Neutrophil (primary cell): Measurements from ENCODE around the gene GALE.
"Not testable (repeated sequence)": the region's sequence is repeated elsewhere in the genome, so short reads cannot be mapped to it uniquely, and the experiment has no call there.

Experiments
- H3K27ac ChIP-seq: fragments of 200-600 bp; sonication (generic); 2 replicates; pipeline ENCODE4 v1.5.1; 2016; ENCODE audit warnings: mild to moderate bottlenecking, moderate library complexity
- H3K27me3 ChIP-seq: fragments of 200-600 bp; sonication (generic); 2 replicates; pipeline ENCODE4 v1.6.0; 2016; ENCODE audit warnings: mild to moderate bottlenecking
- H3K36me3 ChIP-seq: fragments of 200-600 bp; sonication (generic); 2 replicates; pipeline ENCODE4 v1.5.1; 2017
- H3K4me1 ChIP-seq, 2 experiments: fragments of 200-600 bp in 1 of 2; sonication (generic) in 1 of 2; 1 replicate in 1 of 2; 2 replicates in 1 of 2; pipeline versions ENCODE4 v1.5.1 to v1.6.1; 2013 to 2016; ENCODE audit warnings: low read depth in 1 of 2, low read length in 1 of 2, mild to moderate bottlenecking in 1 of 2, moderate library complexity in 1 of 2; ENCODE audit not compliant: control insufficient read depth in 1 of 2, insufficient read depth in 1 of 2
- H3K4me3 ChIP-seq, 2 experiments: fragments of 200-600 bp in 1 of 2; sonication (generic) in 1 of 2; 1 replicate in 1 of 2; 2 replicates in 1 of 2; pipeline ENCODE4 v1.5.1; 2013 to 2016; ENCODE audit warnings: low read depth in 1 of 2, low read length in 1 of 2, mild to moderate bottlenecking in 1 of 2, moderate library complexity in 1 of 2
- H3K9me3 ChIP-seq: fragments of 200-600 bp; sonication (generic); 2 replicates; pipeline ENCODE4 v1.5.1; 2016
- TF ChIP-seq, protein P1 (sequence below): fragments of 200-600 bp; sonication (generic); IDR thresholded peaks from 2 replicates; pipeline ENCODE4 v1.5.1; 2016; ENCODE audit warnings: antibody characterized with exemption

GALE gene

DNA sequence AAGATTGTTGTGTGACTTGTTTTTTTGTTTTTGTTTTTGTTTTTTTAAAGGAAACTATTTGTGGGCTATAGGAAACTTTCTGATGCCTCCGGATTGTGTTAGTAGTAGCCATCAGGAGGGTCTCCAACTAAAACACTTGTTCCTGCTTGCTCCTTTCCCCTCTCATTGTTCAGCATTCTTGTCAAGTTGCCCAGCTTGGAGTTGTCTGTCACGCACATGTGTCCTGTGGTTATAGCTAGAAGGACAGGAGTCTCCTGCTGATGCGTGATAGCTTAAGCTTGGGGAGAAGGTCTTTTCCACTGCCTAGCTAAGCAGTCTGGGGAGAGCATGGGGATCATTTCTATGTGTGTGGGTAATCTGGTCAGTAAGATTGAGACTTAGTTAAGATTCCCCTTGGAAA, 12.9 kb downstream of the GALE start:
- H3K4me3 ChIP-seq = no peak overlapping the region
- no peak overlapping the region for H3K27ac ChIP-seq
- H3K4me1 ChIP-seq = peaks cover 20 to 23% of the 10 kb centered on the region in 2 experiments
- H3K36me3 ChIP-seq = peaks cover 43% of the 10 kb centered on the region
- TF ChIP-seq, protein P1, sequence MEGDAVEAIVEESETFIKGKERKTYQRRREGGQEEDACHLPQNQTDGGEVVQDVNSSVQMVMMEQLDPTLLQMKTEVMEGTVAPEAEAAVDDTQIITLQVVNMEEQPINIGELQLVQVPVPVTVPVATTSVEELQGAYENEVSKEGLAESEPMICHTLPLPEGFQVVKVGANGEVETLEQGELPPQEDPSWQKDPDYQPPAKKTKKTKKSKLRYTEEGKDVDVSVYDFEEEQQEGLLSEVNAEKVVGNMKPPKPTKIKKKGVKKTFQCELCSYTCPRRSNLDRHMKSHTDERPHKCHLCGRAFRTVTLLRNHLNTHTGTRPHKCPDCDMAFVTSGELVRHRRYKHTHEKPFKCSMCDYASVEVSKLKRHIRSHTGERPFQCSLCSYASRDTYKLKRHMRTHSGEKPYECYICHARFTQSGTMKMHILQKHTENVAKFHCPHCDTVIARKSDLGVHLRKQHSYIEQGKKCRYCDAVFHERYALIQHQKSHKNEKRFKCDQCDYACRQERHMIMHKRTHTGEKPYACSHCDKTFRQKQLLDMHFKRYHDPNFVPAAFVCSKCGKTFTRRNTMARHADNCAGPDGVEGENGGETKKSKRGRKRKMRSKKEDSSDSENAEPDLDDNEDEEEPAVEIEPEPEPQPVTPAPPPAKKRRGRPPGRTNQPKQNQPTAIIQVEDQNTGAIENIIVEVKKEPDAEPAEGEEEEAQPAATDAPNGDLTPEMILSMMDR = no peak
- H3K27me3 ChIP-seq = no peaks in the 10 kb centered on the region
- no peaks in the 10 kb centered on the region for H3K9me3 ChIP-seq

DNA sequence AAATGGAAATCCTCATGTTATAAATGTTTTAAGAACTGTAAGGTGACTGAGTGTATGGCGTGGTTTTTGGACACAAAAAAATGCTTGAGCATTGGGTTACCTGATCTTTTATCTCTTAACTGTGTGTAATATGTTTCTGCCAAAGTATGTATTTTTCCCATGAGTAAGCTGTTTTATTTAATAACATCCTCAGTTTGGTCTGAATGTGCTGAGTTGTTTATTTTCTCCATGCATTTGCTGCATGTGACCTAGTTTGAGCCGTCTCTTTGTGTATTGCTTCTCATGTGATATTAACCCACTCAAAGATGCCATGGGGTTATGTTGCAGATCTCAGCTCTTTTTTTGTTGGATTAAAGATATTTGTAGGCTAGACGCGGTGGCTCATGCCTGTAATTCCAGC, 15.7 kb downstream of the GALE start:
- peaks cover 47% of the 10 kb centered on the region for H3K36me3 ChIP-seq
- no peaks in the 10 kb centered on the region for H3K27me3 ChIP-seq
- no peaks in the 10 kb centered on the region for H3K9me3 ChIP-seq
- H3K27ac ChIP-seq = no peak overlapping the region
- H3K4me1 ChIP-seq = peaks cover 5 to 6% of the 10 kb centered on the region in 2 experiments
- TF ChIP-seq, protein P1 = no peak
- no peak overlapping the region for H3K4me3 ChIP-seq

DNA sequence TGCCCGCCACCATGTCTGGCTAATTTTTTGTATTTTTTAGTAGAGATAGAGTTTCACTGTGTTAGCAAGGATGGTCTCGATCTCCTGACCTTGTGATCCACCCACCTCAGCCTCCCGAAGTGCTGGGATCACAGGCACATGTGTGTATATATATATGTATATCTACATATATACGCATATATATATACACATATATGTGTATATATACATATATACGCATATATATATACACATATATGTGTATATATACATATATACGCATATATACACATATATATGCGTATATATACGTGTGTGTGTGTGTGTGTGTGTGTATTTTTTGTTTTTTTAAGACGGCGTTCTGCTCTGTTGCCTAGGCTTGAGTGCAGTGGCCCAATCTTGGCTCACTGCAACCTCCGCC, 17.4 kb downstream of the GALE start:
- peaks cover 18 to 21% of the 10 kb centered on the region in 2 experiments for H3K4me1 ChIP-seq
- not testable (repeated sequence) for H3K4me3 ChIP-seq, H3K27me3 ChIP-seq, H3K9me3 ChIP-seq, H3K27ac ChIP-seq
- peaks cover 47% of the 10 kb centered on the region for H3K36me3 ChIP-seq

DNA sequence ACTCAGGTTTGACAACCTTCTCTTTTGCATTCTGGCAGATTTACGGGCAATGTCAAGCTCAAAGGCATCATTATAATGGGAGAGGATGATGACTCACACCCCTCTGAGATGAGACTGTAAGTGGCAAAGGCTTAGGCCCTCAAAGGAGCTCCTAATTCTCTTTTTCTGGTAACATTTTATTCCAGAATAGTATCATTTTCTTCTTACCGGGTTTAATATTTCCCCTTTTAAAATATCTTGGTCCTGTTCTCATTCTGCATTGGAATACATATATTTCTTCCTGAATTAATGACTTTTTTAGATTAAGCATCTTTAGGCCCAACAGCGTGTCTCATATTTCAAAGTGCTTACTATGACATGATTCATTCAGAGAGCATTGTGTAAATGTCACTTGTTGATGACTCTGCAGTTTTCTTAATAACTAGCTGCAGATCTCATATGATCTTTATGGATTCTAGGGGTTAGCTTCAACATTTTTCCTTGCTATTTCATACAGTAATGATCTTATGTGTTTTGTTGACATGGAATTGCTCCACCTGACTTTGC, 20.7 kb downstream of the GALE start:
- no peak overlapping the region for H3K4me3 ChIP-seq
- H3K9me3 ChIP-seq = no peaks in the 10 kb centered on the region
- peak overlapping the region; percentile 35 for H3K27ac ChIP-seq
- peaks cover 28 to 30% of the 10 kb centered on the region in 2 experiments for H3K4me1 ChIP-seq
- TF ChIP-seq, protein P1 = no peak
- peaks cover 18% of the 10 kb centered on the region for H3K36me3 ChIP-seq
- H3K27me3 ChIP-seq = no peaks in the 10 kb centered on the region

DNA sequence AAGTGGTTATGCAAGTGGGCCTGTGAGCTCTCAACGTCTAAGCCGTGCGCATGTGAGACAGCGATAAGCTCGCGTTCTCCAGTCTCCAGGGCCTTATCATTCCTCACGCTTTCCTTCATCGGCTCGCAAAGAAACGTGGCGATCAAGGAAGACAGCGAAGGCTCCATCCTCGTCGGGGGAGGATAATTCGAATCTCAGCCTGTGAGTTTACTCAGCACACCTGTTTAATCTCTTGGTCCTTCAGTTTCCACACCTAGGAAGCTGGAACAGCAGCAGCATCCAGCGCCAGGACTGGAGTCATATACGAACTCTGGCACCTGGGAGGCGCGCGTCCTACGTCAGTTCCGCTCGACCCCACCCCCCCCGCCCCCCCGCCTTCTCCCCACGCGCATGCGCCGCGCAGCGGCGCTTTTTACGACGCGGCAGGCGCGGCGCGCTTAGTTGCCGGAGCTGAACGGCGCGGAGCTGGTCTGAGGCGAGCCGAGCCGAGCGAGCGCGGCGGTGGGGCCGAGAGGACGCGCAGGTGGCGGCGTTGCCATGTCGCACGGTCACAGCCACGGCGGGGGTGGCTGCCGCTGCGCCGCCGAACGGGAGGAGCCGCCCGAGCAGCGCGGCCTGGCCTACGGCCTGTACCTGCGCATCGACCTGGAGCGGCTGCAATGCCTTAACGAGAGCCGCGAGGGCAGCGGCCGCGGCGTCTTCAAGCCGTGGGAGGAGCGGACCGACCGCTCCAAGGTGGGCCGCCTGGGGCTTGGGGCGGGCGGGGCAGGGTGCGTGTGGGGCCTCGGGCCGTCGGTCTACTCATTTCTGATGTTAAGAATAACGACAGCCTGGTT, 22.4 kb downstream of the GALE start, which contains the start of gene PITHD1:
Gene PITHD1 (plus strand): TSS at position 440 of the 836 bp plus-strand sequence. CDS start 98 bp downstream, at position 538.
- H3K27me3 ChIP-seq = no peaks in the 10 kb centered on the region
- peak within 1 kb of the TSS; percentile 70 to 91 for H3K4me3 ChIP-seq
- peaks cover 28 to 30% of the 10 kb centered on the region in 2 experiments for H3K4me1 ChIP-seq

More for the DNA sequence above, 22.4 kb downstream of the GALE start, which contains the start of gene PITHD1:
- Histone ChIP-seq H3K9me3 (no peaks in the 10 kb centered on the region), H3K36me3 (peaks cover 6% of the 10 kb centered on the region), H3K27ac (peak within 1 kb of the TSS; percentile 93)
- TF ChIP-seq, protein P1 = peak; percentile 40
